ENCODE data around the gene RALGAPA2.

Gene RALGAPA2

GRCh38 chr20:20719411-20719810, 7.0 kb upstream of the RALGAPA2 start:
- DNase-seq: no peak

GRCh38 chr20:20713244-20713765, 861 bp upstream of the RALGAPA2 start:
- no peak for DNase-seq

- DNase-seq: no peak
Observed at GRCh38 chr20:20712004-20712473, 405 bp downstream of the RALGAPA2 start.

- no peak for DNase-seq
Observed at GRCh38 chr20:20711413-20711812, 1.0 kb downstream of the RALGAPA2 start.

- peak; percentile 1 for DNase-seq
Observed at GRCh38 chr20:20710443-20711315, 1.8 kb downstream of the RALGAPA2 start.

GRCh38 chr20:20709887-20710286, 2.6 kb downstream of the RALGAPA2 start:
- no peak for DNase-seq

GRCh38 chr20:20706285-20706684, 6.2 kb downstream of the RALGAPA2 start:
- DNase-seq: no peak

- DNase-seq: no peak
Observed at GRCh38 chr20:20702330-20703245, 9.9 kb downstream of the RALGAPA2 start.

GRCh38 chr20:20699917-20700316, 12.5 kb downstream of the RALGAPA2 start:
- no peak for DNase-seq

- no peak for DNase-seq
Observed at GRCh38 chr20:20699144-20699543, 13.3 kb downstream of the RALGAPA2 start.

- DNase-seq: no peak
Observed at GRCh38 chr20:20697325-20697845, 15.1 kb downstream of the RALGAPA2 start.

- DNase-seq: no peak
Observed at GRCh38 chr20:20695250-20695816, 17.1 kb downstream of the RALGAPA2 start.

- no peak for DNase-seq
Observed at GRCh38 chr20:20694591-20694990, 17.9 kb downstream of the RALGAPA2 start.

GRCh38 chr20:20692587-20692986, 19.9 kb downstream of the RALGAPA2 start:
- no peak for DNase-seq

- DNase-seq: no peak
Observed at GRCh38 chr20:20691477-20692235, 20.8 kb downstream of the RALGAPA2 start.

- no peak for DNase-seq
Observed at GRCh38 chr20:20690676-20691476, 21.6 kb downstream of the RALGAPA2 start.

- no peak for DNase-seq
Observed at GRCh38 chr20:20687319-20687718, 25.1 kb downstream of the RALGAPA2 start.

- DNase-seq: no peak
Observed at GRCh38 chr20:20685635-20686034, 26.8 kb downstream of the RALGAPA2 start.

- DNase-seq: no peak
Observed at GRCh38 chr20:20683481-20684321, 28.7 kb downstream of the RALGAPA2 start.

- no peak for DNase-seq
Observed at GRCh38 chr20:20683020-20683419, 29.4 kb downstream of the RALGAPA2 start.

Measured in NCI-H2107 (cell line).